Testis (tissue), 2 donors: Measurements from ENCODE around the gene DTNB.

Source experiments
- CTCF ChIP-seq, 3 experiments: fragments of 450-650 bp in 2 of 3; fragments of 200-600 bp in 1 of 3; sonication (generic) in 1 of 3; IDR thresholded peaks; one replicate each; pipeline ENCODE4 v1.5.1; 2016 to 2019; ENCODE audit warnings: antibody characterized with exemption in 3 of 3, mild to moderate bottlenecking in 2 of 3, moderate library complexity in 1 of 3
- POLR2A ChIP-seq: fragments of 450-650 bp; IDR thresholded peaks from one replicate; pipeline ENCODE4 v1.6.1; 2017; ENCODE audit warnings: antibody characterized with exemption, mild to moderate bottlenecking, moderate library complexity

GRCh38 chr2:25512707-25513106, 160.7 kb downstream of the DTNB start:
- TF ChIP-seq CTCF (IDR thresholded peaks at IDR 0.05) (no peak), POLR2A (no peak)
